AG09309 (cell line): ENCODE data around the gene TBRG4.

Source experiments
- DNase-seq: peaks from one replicate; pipeline ENCODE4 v3.0.0-alpha.2; 2010; ENCODE audit warnings: low read depth
- H3K4me3 ChIP-seq: 2 replicates; pipeline ENCODE4 v1.5.1; 2011; ENCODE audit warnings: mild to moderate bottlenecking, low read depth, low read length, moderate library complexity; ENCODE audit not compliant: control insufficient read depth
- CTCF ChIP-seq: IDR thresholded peaks from 2 replicates; pipeline ENCODE4 v1.5.1; 2011; ENCODE audit warnings: mild to moderate bottlenecking, low read depth, low read length, inconsistent platforms; ENCODE audit not compliant: insufficient read depth, control insufficient read depth; ENCODE audit errors: missing control alignments

The TBRG4 gene

GRCh38 chr7:45151131-45151684 is 39.7 kb upstream of the TBRG4 start:
- DNase-seq: no peak
- no peak overlapping the region for H3K4me3 ChIP-seq
- no peak for TF ChIP-seq CTCF

GRCh38 chr7:45150199-45150598 is 38.7 kb upstream of the TBRG4 start:
- no peak for DNase-seq
- no peak for TF ChIP-seq CTCF
- H3K4me3 ChIP-seq: no peak overlapping the region

GRCh38 chr7:45149606-45150005 is 38.1 kb upstream of the TBRG4 start:
- no peak for TF ChIP-seq CTCF
- no peak for DNase-seq
- no peak overlapping the region for H3K4me3 ChIP-seq

- DNase-seq: no peak
- no peak overlapping the region for H3K4me3 ChIP-seq
- TF ChIP-seq CTCF: no peak
Observed at GRCh38 chr7:45148653-45148973, 37.1 kb upstream of the TBRG4 start.

- no peak for TF ChIP-seq CTCF
- H3K4me3 ChIP-seq: no peak overlapping the region
Observed at GRCh38 chr7:45147858-45148652, 36.6 kb upstream of the TBRG4 start.

GRCh38 chr7:45146531-45147379 is 35.3 kb upstream of the TBRG4 start:
- H3K4me3 ChIP-seq: no peak overlapping the region
- TF ChIP-seq CTCF: no peak
- no peak for DNase-seq

More at GRCh38 chr7:45147858-45148652, 36.6 kb upstream of the TBRG4 start:
- DNase-seq: no peak
